Upper lobe of left lung (tissue), 4 donors: ENCODE measurements around the gene ZNF710.

Source experiments
- EP300 ChIP-seq, 4 donors: sonication (generic); formaldehyde crosslinking; IDR thresholded peaks; one replicate each; pipeline ENCODE4 v1.5.1; 2017; ENCODE audit warnings: antibody characterized with exemption in 4 of 4, control low read depth in 2 of 4
- POLR2A ChIP-seq, 4 donors: fragments of 450-650 bp; IDR thresholded peaks; one replicate each; pipeline ENCODE4 v1.5.1; 2016 to 2017; ENCODE audit warnings: antibody characterized with exemption in 4 of 4, mild to moderate bottlenecking in 2 of 4
- POLR2AphosphoS5 ChIP-seq, 2 donors: sonication (generic); formaldehyde crosslinking; IDR thresholded peaks; one replicate each; pipeline ENCODE4 v1.5.1; 2017; ENCODE audit warnings: antibody characterized with exemption in 2 of 2
- TF ChIP-seq, protein P1 (sequence below), 6 experiments: fragments of 450-650 bp in 4 of 6; fragments of 200-600 bp in 2 of 6; sonication (generic) in 2 of 6; IDR thresholded peaks; one replicate each; pipeline ENCODE4 v1.5.1; 2016 to 2019; ENCODE audit warnings: antibody characterized with exemption in 6 of 6

DNA sequence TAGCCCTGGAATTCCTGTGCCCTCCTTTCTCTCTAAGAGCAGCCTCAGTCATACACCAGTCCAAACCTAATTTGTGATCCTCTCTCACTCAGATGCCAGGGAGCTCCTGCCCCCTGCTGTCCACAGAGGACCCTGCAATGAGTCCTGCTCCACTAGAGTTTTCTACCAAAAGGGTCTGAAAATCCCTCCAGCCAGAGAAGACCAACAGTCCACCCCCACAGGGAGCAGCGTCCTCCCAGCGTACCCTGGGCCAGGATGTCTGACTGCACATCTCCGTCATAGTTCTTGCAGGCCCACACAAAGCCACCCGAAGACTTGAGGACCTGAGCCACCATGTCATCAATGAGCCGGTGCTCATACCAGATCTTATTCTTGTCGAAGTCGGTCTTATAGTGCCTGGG lies 85.7 kb downstream of the ZNF710 start:
- no peak for TF ChIP-seq POLR2A (IDR thresholded peaks at IDR 0.05)
- TF ChIP-seq, protein P1, sequence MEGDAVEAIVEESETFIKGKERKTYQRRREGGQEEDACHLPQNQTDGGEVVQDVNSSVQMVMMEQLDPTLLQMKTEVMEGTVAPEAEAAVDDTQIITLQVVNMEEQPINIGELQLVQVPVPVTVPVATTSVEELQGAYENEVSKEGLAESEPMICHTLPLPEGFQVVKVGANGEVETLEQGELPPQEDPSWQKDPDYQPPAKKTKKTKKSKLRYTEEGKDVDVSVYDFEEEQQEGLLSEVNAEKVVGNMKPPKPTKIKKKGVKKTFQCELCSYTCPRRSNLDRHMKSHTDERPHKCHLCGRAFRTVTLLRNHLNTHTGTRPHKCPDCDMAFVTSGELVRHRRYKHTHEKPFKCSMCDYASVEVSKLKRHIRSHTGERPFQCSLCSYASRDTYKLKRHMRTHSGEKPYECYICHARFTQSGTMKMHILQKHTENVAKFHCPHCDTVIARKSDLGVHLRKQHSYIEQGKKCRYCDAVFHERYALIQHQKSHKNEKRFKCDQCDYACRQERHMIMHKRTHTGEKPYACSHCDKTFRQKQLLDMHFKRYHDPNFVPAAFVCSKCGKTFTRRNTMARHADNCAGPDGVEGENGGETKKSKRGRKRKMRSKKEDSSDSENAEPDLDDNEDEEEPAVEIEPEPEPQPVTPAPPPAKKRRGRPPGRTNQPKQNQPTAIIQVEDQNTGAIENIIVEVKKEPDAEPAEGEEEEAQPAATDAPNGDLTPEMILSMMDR (IDR thresholded peaks at IDR 0.05), result peak; percentile 47 to 73 (median 61)
- no peak for TF ChIP-seq POLR2AphosphoS5 (IDR thresholded peaks at IDR 0.05)
- TF ChIP-seq EP300 (IDR thresholded peaks at IDR 0.05), result no peak
